Pons (tissue), 1 donor: Measurements from ENCODE around the gene CNIH1.
"Not testable (repeated sequence)": the region's sequence is repeated elsewhere in the genome, so short reads cannot be mapped to it uniquely, and the experiment has no call there.

Experiments
- DNase-seq: peaks from one replicate; pipeline ENCODE4 v3.0.0-alpha.2; 2016; ENCODE audit warnings: low spot score

The CNIH1 gene

DNA sequence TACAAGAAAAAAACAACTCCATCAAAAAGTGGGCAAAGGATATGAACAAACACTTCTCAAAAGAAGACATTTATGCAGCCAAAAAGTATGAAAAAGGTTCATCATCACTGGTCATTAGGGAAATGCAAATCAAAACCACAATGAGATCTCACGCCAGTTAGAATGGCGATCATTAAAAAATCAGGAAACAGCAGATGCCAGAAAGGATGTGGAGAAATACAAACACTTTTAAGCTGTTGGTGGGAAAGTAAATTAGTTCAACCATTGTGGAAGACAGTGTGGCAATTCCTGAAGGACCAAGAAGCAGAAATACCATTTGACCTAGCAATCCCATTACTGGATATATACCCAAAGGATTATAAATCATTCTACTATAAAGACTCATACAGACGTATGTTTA lies 60.6 kb downstream of the CNIH1 start:
- not testable (repeated sequence) for DNase-seq

DNA sequence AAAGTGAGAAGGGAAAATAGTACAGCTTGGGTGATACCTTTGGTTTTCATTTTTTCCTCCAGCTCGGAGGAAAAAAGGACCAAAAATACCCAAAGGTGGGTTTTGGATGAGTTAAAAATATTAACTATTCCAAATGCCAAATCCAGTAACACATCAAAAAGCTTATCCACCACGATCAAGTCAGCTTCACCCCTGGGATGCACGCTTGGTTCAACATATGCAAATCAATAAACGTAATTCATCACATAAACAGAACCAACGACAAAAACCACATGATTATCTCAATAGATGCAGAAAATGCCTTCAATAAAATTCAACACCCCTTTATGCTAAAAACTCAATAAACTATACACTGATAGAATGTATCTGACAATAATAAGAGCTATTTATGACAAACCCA lies 62.3 kb downstream of the CNIH1 start:
- not testable (repeated sequence) for DNase-seq

DNA sequence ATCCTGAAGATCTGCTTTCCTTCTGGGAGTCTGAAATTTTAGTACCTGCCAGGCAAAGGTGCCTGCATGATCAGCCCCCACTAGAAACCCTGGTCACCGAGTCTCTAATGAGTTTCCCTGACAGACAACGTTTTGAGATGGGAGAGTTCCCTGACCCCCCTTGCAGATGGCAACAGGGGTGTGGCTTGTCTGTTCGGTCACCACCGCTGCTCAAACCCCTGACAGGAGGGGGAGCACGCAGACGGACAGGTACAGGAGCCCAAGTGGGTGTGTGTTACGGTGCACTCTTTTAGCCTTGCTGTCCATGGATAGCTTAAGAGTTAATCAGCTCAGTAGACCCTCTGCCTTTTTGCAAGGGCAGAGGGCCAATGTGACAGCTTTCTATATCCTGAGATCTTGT lies 63.7 kb downstream of the CNIH1 start:
- no peak for DNase-seq

DNA sequence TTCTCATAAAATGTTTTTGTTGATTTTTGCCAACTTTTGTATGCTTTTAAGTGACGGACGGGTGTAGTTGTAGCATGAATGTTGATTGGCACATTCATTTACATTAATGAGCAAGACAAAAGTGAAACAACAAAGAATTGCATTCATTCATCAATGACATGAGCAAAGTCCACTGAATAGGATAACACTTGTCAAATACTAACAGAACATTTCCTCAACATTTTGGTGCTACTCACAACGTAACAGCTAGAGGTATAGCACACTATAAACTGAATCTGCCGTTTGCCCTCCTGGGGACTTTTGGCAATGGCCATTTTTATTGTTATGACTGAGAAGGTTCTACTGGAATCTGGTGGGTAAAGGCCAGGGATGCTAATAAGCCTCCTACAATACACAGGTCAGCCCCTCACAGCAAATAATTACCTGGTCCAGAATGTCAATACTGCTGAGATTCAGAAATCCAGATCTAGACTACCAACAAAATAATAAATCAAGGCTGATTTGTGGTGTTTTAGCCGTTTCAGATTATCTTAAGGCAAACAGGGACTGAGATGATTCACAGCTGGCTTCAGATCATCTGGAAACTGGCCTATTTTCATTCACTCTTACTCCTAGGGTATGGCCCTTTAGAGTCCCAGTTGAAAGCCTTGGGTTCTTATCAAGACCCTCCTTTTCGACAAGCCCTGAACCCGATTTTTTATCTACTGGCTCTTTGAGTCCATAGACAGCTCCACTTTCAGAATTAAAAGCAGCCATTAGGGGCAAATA lies 66.9 kb downstream of the CNIH1 start:
- no peak for DNase-seq
